Activated CD4-positive, alpha-beta T cell treated with anti-CD3 and anti-CD28 coated beads for 48 hours (primary cell): Measurements from ENCODE around the gene FAAH.

Experiments
- DNase-seq: peaks from one replicate; pipeline ENCODE4 v3.0.0-alpha.2; 2020

FAAH gene

DNA sequence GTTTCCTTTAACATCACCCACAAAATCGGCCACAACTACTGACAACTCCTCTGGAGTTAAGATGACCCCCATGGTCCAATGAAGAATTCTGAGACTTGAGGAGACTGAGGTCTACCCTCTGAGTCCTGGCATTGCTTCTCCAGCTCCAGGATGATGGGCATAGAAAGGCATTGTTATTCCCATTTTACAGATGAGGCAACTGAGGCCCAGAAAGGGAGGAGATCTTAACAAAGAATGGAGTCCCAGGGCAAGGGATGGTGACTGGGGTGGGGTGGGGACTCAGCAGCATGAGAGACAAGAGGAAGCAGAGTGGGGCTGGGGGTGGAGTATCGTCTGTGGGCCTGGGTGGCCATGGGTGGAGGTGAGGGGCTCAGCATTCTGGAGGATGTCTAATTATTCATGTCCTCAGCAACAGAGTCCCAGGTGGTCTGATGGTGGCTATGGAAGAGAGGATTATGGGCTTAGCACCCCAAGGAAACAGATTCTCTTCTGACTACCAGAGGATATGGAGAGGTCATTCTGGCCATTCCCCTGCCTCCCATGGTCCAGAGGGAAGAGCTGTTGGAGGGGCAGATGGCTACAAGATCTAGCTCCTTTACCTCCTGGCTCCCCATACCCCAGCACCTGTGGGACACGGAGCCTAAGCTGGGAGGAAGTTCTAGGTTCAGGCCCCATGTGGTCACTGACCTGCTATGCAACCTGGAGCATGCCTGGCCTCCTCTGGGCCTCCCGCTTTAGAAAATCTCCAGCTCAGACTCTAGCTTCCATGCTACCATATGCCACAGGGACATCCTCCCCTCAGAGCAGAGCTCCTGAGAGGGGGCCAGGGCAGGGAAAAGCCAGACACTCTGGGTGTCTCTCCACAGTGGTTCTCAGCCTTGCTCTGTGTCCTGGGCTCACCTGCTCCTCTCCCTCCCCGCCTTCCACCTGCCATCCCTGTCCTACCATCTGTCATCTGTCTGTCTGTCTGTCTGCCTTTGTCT lies 58.1 kb downstream of the FAAH start:
- no peak for DNase-seq

- DNase-seq, result no peak
These were observed 58.8 kb downstream of the FAAH start for GRCh38 chr1:46452931-46453325.

DNA sequence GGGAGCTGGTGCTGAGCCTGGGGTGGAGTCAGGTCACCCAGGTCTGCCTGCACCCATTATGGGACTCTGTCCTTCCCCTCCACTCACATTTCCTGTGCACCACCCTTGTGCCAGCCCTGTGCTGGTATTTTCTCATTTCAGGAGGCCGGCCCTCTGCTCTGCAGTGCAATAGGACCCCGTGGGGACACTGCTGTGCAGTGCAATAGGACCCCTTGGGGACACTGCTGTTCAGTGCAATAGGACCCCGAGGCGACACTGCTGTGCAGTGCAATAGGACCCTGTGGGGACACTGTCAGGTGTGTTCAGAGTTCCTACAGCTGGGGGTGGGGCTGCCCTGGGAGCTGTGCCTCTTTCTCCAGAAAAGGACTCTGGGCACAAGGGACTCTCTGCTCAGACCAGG lies 59.3 kb downstream of the FAAH start:
- DNase-seq, result no peak

DNA sequence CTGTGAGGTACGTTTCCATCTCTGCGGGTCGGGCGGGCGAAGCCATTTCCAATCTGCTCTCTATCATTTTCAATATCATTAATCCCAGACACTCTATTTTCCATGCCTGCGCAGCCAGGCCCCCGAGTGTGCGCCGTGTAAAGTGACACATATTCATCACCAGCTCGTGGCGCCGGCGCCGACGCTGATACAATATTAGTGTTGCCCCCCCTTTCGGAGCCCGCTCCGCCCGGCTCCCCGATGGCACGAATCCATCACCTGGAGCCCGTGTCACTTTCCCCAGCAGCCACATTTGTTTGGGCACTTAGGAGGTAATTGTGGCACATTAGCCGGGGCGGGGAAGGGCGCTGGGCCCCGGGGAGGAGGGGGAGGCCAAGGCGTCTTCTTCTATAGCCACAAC lies 61.8 kb downstream of the FAAH start:
- DNase-seq, result no peak

DNA sequence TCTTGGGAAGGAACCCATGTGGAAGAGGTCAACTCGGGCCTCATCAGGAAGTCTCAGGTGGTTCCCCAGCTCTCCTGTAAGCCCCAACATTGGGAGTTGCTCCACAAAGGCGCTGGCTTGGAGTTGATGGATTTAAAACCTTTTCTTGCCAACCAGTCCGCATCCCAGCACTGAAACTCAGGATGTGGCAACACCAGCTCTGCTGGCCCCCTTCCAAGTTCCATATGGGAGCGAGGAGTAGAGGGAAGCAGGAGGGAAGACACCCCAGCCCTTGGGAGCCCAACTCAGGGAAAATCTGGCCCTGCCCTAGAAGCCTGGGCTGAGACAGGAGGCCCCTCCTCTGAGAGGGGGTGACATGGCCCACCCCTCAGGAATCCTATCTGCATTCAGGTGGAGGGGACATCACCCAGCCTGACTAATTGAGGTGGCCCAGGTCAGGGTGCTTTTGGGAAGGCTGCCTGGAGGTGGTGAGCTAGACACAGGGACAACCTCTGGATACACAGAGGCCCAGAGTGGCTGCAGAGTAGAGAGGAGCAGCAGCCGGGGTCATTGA lies 62.4 kb downstream of the FAAH start:
- no peak for DNase-seq

- no peak for DNase-seq
These were observed 63.1 kb downstream of the FAAH start for GRCh38 chr1:46457178-46457577.

DNA sequence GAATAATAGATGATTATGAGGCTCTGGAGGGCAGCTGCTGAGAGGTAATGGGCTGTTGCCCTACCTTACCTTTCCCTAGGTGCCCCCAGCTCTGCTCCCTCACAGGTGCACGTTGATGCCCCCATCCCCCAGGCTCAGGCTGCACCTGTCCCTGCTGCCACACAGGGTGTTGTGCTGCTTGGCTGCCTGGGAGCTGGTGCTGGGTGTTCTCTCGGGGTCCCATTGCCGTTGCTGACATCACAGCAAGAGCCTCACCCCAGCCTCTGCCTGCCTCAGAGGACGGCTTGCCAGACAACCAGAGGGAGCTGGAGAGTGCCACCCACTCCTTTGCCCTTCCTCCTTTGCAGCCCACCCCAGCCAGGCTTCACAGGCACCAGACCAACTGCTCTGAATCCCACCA lies 64.1 kb downstream of the FAAH start:
- DNase-seq, result no peak

GRCh38 chr1:46458846-46459245 lies 64.7 kb downstream of the FAAH start:
- DNase-seq, result no peak

DNA sequence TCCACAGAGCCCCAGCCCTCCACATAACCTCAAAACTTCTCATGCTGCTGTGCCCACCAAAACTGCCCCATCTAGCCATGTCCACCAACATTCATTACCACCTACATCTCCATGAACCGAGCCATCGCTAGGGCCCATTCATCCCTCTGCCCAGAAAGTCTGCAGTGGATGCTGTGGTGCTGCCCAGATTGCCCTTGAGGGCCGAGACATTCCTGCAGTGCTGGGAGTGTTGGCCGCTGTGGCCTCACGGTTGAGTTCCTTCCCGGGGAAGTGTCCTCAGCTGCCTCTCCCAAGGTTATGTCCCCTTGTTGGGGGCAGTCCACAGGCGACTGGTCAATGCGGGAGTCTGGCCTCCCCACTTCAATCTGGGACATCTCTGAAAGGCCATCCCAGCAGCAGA lies 65.2 kb downstream of the FAAH start:
- DNase-seq, result no peak

GRCh38 chr1:46461017-46461808 lies 67.1 kb downstream of the FAAH start:
- no peak for DNase-seq

- no peak for DNase-seq
These were observed 67.8 kb downstream of the FAAH start for GRCh38 chr1:46461809-46462448.
